ENCODE measurements around the gene UBE2V1. TPM values are rescaled to one million over a fixed set of nuclear protein-coding genes. Genes with fewer than 3 reads are reported as not detected.

Gene UBE2V1
- total and polyA plus RNA-seq, 12 donors: 57.4 to 242 (median 79.4) TPM

GRCh38 chr20:50101887-50102286 lies 11.1 kb downstream of the UBE2V1 start:
- peaks cover 11 to 37% of the 10 kb centered on the region in 2 donors for H3K4me1 ChIP-seq (replicated peaks in 1 of 2)
- no peaks in the 10 kb centered on the region for H3K36me3 ChIP-seq (replicated peaks in 1 of 2)
- TF ChIP-seq POLR2A (IDR thresholded peaks at IDR 0.05) (no peak), CTCF (IDR thresholded peaks at IDR 0.05) (no peak)
- H3K9me3 ChIP-seq (replicated peaks in 1 of 3): no peaks in the 10 kb centered on the region
- no peak overlapping the region for H3K27ac ChIP-seq
- intact Hi-C loops (cut with DNase I): no loop called here
- DNase-seq: no peak
- WGBS, 4 donors: 71 to 78% (median 72%) methylated on average over 4 of the region's 4 CpGs
- H3K27me3 ChIP-seq: no peaks in the 10 kb centered on the region
- no peak overlapping the region for H3K4me3 ChIP-seq

- H3K27ac ChIP-seq: no peak overlapping the region
- no peaks in the 10 kb centered on the region for H3K9me3 ChIP-seq (replicated peaks in 1 of 3)
- WGBS, 4 donors: 27 to 50% (median 32%) methylated on average over 2 of the region's 2 CpGs
- intact Hi-C loops (cut with DNase I): no loop called here
- peaks cover 0 to 4% of the 10 kb centered on the region in 2 donors for H3K36me3 ChIP-seq (replicated peaks in 1 of 2)
- DNase-seq: peak in 3 of 7 donors; percentile 40 to 63 (median 42)
- no peaks in the 10 kb centered on the region for H3K27me3 ChIP-seq
- H3K4me3 ChIP-seq: no peak overlapping the region
- TF ChIP-seq POLR2A (IDR thresholded peaks at IDR 0.05) (no peak), CTCF (IDR thresholded peaks at IDR 0.05) (no peak)
- peaks cover 11 to 36% of the 10 kb centered on the region in 2 donors for H3K4me1 ChIP-seq (replicated peaks in 1 of 2)
These were observed 11.7 kb downstream of the UBE2V1 start for GRCh38 chr20:50101281-50101680.

- TF ChIP-seq CTCF (IDR thresholded peaks at IDR 0.05) (no peak), POLR2A (IDR thresholded peaks at IDR 0.05) (no peak)
- Histone ChIP-seq H3K9me3 (replicated peaks in 1 of 3) (no peaks in the 10 kb centered on the region), H3K4me1 (replicated peaks in 1 of 2) (peaks cover 11 to 36% of the 10 kb centered on the region in 2 donors), H3K4me3 (no peak overlapping the region), H3K27me3 (no peaks in the 10 kb centered on the region), H3K36me3 (replicated peaks in 1 of 2) (peaks cover 0 to 11% of the 10 kb centered on the region in 2 donors), H3K27ac (no peak overlapping the region)
- DNase-seq: no peak
- intact Hi-C loops (cut with DNase I): no loop called here
These were observed 12.4 kb downstream of the UBE2V1 start for GRCh38 chr20:50100552-50100951.

GRCh38 chr20:50099565-50099991 lies 13.4 kb downstream of the UBE2V1 start:
- 87 to 96% (median 93%) methylated on average over 5 of the region's 5 CpGs for WGBS, 4 donors
- H3K9me3 ChIP-seq (replicated peaks in 1 of 3): no peaks in the 10 kb centered on the region
- no peak for DNase-seq
- no peaks in the 10 kb centered on the region for H3K27me3 ChIP-seq
- no peak overlapping the region for H3K27ac ChIP-seq
- H3K4me1 ChIP-seq (replicated peaks in 1 of 2): peaks cover 11 to 36% of the 10 kb centered on the region in 2 donors
- TF ChIP-seq CTCF (IDR thresholded peaks at IDR 0.05) (no peak), POLR2A (IDR thresholded peaks at IDR 0.05) (no peak)
- intact Hi-C loops (cut with DNase I): no loop called here
- no peak overlapping the region for H3K4me3 ChIP-seq
- peaks cover 0 to 21% of the 10 kb centered on the region in 2 donors for H3K36me3 ChIP-seq (replicated peaks in 1 of 2)

Data from adrenal gland (tissue), 12 donors.